ENCODE measurements around the gene HS6ST1. TPM values are rescaled to one million over a fixed set of nuclear protein-coding genes. Genes with fewer than 3 reads are reported as not detected.
A peak's percentile ranks its signal among the peaks of the same experiment; 100 is the strongest.

The HS6ST1 gene
- total RNA-seq, 2 donors from 2014 or later: 25.4 to 44.8 TPM

DNA sequence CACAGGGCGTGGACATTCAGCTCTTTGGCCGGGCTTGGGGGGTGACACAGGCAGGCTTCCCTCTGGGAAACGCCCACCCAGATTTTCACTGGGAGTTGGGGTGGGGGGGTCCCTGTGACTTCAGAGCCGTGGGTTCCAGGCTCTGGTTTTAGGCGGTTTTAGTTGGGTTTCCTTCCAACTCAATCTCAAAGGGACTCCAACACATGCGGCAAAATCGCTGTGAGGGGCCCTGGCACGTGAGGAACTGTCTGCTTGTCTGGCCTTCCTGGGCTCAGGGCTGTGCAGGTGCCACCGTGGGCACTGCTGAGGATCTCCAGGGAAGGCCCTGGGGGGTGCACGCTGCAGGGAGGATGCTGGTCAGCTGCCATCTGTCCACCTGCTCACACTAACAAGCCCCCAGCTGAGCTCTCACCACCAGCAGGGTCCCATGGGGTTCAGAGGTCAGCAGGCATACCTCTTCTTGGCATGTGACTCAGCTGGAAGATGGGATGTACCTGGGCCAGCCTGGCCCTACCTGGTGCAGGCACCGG, 11.7 kb downstream of the HS6ST1 start:
- peak; percentile 12 to 31 (median 12) for DNase-seq
- peak overlapping the region in 3 of 4 donors; percentile 59 to 73 (median 60) for H3K27ac ChIP-seq

GRCh38 chr2:128306081-128306930, 12.4 kb downstream of the HS6ST1 start:
- no peaks in the 10 kb centered on the region for H3K36me3 ChIP-seq (replicated peaks in 1 of 2; ENCODE audit: insufficient read depth in 1 of 2, low read depth in 2 of 2)
- 46 to 52% methylated on average over 15 to 24 of the region's 24 CpGs for WGBS, 2 donors
- H3K27ac ChIP-seq: peak overlapping the region; percentile 6 to 73 (median 60)
- TF ChIP-seq, protein P1, sequence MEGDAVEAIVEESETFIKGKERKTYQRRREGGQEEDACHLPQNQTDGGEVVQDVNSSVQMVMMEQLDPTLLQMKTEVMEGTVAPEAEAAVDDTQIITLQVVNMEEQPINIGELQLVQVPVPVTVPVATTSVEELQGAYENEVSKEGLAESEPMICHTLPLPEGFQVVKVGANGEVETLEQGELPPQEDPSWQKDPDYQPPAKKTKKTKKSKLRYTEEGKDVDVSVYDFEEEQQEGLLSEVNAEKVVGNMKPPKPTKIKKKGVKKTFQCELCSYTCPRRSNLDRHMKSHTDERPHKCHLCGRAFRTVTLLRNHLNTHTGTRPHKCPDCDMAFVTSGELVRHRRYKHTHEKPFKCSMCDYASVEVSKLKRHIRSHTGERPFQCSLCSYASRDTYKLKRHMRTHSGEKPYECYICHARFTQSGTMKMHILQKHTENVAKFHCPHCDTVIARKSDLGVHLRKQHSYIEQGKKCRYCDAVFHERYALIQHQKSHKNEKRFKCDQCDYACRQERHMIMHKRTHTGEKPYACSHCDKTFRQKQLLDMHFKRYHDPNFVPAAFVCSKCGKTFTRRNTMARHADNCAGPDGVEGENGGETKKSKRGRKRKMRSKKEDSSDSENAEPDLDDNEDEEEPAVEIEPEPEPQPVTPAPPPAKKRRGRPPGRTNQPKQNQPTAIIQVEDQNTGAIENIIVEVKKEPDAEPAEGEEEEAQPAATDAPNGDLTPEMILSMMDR (IDR thresholded peaks at IDR 0.05): peak in 2 of 7 experiments; percentile 15 to 26
- no peak for TF ChIP-seq POLR2A (IDR thresholded peaks at IDR 0.05)
- intact Hi-C loops (cut with DNase I): no loop called here
- no peaks in the 10 kb centered on the region for H3K9me3 ChIP-seq
- H3K4me3 ChIP-seq: no peak overlapping the region
- DNase-seq: peak in 3 of 4 donors; percentile 62 to 79 (median 65)
- peaks cover 86% of the 10 kb centered on the region for H3K4me1 ChIP-seq
- peak; percentile 49 for ATAC-seq
- H3K27me3 ChIP-seq: no peaks in the 10 kb centered on the region

More for the DNA sequence above, 11.7 kb downstream of the HS6ST1 start:
- H3K36me3 ChIP-seq (replicated peaks in 1 of 2; ENCODE audit: insufficient read depth in 1 of 2, low read depth in 2 of 2): no peaks in the 10 kb centered on the region
- 71 to 85% methylated on average over 5 to 8 of the region's 11 CpGs for WGBS, 2 donors
- ATAC-seq: no peak
- peaks cover 93% of the 10 kb centered on the region for H3K4me1 ChIP-seq
- intact Hi-C loops (cut with DNase I): no loop called here
- no peaks in the 10 kb centered on the region for H3K9me3 ChIP-seq
- TF ChIP-seq, protein P1 (IDR thresholded peaks at IDR 0.05): no peak
- TF ChIP-seq POLR2A (IDR thresholded peaks at IDR 0.05): no peak
- H3K27me3 ChIP-seq: no peaks in the 10 kb centered on the region
- H3K4me3 ChIP-seq: no peak overlapping the region

- Histone ChIP-seq H3K4me3 (no peak overlapping the region), H3K4me1 (peaks cover 79% of the 10 kb centered on the region), H3K9me3 (no peaks in the 10 kb centered on the region), H3K36me3 (replicated peaks in 1 of 2; ENCODE audit: insufficient read depth in 1 of 2, low read depth in 2 of 2) (no peaks in the 10 kb centered on the region), H3K27me3 (no peaks in the 10 kb centered on the region), H3K27ac (peak overlapping the region; percentile 6 to 73 (median 60))
- 60 to 67% methylated on average over 6 to 11 of the region's 11 CpGs for WGBS, 2 donors
- intact Hi-C loops (cut with DNase I): no loop called here
- DNase-seq (peak in 3 of 4 donors; percentile 32 to 46 (median 39)), ATAC-seq (no peak)
- peak in 1 of 3 donors; percentile 13 for TF ChIP-seq POLR2A (IDR thresholded peaks at IDR 0.05)
- TF ChIP-seq, protein P1 (IDR thresholded peaks at IDR 0.05): no peak
Measured at GRCh38 chr2:128305555-128306080, 13.1 kb downstream of the HS6ST1 start.

DNA sequence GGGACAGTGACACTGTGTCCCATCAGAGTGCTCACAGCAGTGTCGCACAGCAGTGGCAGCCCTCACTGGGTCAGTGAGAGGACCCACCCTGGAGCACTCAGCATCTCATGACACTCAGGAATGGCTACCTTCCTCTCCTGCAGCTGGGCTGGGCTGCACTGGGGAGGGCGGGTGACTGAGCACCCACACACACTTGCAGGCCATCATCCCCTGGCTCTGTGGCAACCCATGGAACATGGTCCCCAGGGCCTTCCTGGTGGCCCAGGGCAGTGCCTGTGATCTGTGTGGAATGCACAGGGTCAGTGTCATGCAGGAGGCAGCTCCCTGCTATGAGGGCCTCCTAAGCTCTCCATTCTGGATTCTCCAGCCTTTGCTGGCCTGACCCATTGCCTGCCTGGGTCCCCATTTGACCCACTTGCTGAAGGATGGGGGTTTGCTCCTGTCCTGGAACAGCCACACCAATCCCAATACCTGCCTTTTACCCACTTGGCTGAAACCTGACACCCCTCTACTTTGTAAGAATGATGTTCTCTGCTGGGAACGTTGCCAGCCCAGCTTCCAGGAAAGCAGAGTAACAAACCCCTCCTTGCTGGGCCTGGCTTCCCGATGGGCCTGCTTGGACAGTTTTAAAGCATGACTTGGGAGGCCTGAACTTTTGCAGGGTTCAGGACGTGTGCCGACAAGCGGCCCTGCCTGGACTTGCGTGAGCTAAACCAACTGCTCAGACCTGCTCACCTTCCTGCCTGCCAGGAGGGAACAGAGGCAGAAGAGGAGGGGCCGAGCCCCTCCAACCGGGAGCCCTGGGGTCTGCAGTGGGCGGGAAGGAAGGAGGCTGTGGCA, 13.7 kb downstream of the HS6ST1 start:
- H3K27me3 ChIP-seq: no peaks in the 10 kb centered on the region
- H3K36me3 ChIP-seq (replicated peaks in 1 of 2; ENCODE audit: insufficient read depth in 1 of 2, low read depth in 2 of 2): no peaks in the 10 kb centered on the region
- H3K4me1 ChIP-seq: peaks cover 76% of the 10 kb centered on the region
- H3K9me3 ChIP-seq: no peaks in the 10 kb centered on the region
- TF ChIP-seq, protein P1 (IDR thresholded peaks at IDR 0.05): no peak
- no peak for TF ChIP-seq POLR2A (IDR thresholded peaks at IDR 0.05)
- 35 to 45% methylated on average over 8 to 10 of the region's 11 CpGs for WGBS, 2 donors
- ATAC-seq (peak; percentile 51), DNase-seq (peak; percentile 76 to 86 (median 82))
- H3K27ac ChIP-seq: peak overlapping the region; percentile 6 to 73 (median 60)
- no peak overlapping the region for H3K4me3 ChIP-seq
- intact Hi-C loops (cut with DNase I): no loop called here
